ENCODE measurements around the gene NCAM1. TPM values are rescaled to one million over a fixed set of nuclear protein-coding genes. Genes with fewer than 3 reads are reported as not detected.

Gene NCAM1
- total RNA-seq, 1 donor from 2014 or later = 20.3 TPM

GRCh38 chr11:113251281-113251680, 290.1 kb downstream of the NCAM1 start:
- DNase-seq (ENCODE audit: low spot score) = no peak

DNA sequence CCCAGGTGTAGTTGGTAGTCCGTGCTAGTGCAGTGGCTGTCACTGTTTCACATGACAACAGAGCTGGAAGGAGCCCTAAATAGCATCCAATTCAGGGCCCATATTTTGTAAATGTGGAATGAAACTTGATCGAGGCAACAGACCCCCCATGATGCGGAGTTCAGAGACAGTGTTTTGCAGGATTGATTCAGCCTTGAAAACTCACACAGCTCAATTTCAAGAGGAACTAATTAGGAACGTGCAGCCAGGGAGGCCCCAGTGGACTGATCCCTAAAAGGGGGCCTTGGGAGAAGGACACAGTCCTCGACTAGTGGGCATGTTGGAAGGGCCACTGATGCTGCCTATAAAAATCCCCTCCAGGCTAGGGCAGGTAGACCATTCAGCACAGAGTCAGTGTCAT, 292.2 kb downstream of the NCAM1 start:
- DNase-seq (ENCODE audit: low spot score) = no peak

DNA sequence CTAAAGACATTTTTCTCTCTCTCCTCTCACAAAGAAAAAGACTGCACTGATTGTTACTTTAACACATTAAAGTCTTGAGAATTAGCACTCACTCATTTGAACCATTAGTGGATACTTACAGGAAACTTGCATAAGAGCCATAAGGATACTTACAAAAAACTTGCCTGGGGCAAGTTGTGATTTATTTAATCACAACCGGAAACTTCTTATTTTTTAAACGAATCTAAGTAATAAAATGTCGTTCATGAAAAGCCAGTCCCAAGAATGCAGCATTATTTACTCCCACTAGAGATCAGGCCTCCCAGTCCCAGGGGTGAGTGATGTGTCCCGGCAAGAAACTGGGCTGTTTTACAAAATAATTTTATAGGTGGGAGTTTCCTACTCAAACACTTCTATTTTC, 293.9 kb downstream of the NCAM1 start:
- DNase-seq (ENCODE audit: low spot score) = no peak

DNA sequence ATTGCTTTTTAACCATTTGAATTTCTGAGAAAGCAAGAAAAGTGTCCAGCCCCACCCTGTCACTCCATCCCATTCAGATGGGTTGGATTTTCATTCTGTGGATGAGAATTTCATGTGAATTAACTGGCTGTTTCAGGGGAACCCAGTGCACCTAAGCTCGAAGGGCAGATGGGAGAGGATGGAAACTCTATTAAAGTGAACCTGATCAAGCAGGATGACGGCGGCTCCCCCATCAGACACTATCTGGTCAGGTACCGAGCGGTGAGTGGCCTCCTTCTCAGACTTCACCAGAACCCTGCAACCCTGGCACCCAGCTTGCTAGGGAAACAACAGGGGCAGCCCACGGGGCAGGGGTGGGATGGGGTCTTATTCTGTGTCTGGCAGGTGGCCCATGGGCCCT, 294.5 kb downstream of the NCAM1 start:
- DNase-seq (ENCODE audit: low spot score) = no peak

DNA sequence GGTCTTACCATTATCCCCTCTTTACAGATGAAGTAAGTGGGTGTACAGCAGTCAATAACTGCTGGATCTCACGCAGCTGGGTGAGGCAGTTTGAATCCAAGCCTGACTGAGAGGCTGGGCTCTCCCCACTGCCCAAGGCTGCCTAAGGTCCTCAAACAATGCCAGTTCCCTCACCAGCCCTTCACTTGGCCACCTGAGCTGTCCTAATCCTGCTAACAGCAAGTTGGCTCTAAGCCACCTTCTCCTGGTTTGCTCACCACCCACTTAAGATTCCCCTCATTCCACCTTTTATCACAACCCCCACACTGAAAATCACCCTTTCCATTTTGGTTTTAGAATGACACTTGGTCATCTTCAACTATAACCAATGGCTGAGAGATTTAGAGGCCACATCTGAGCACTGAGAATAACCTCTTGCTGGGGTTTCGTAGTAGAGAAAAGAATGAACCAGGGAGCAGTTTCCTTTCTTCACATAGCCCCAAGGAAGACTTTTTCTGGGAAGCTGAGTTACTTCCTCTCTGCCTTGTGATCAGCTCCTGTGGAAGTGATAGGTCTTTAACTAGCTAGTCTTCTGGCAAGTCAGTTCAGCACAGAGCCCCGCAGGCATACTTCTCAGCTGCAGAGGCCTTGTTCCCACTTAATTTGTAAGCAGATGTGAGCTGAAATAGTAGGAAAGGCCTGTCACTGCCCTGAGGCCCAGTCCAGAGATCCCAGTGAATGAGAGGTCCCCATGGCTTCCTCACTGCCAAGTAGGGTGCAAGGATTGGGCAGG, 295.4 kb downstream of the NCAM1 start:
- DNase-seq (ENCODE audit: low spot score) = no peak

- DNase-seq (ENCODE audit: low spot score) = no peak
These were observed 298.8 kb downstream of the NCAM1 start for GRCh38 chr11:113260096-113260425.

GRCh38 chr11:113260541-113260940, 299.3 kb downstream of the NCAM1 start:
- no peak for DNase-seq (ENCODE audit: low spot score)

- DNase-seq (ENCODE audit: low spot score) = no peak
These were observed 300.7 kb downstream of the NCAM1 start for GRCh38 chr11:113261709-113262475.

- no peak for DNase-seq (ENCODE audit: low spot score)
These were observed 301.4 kb downstream of the NCAM1 start for GRCh38 chr11:113262594-113262993.

DNA sequence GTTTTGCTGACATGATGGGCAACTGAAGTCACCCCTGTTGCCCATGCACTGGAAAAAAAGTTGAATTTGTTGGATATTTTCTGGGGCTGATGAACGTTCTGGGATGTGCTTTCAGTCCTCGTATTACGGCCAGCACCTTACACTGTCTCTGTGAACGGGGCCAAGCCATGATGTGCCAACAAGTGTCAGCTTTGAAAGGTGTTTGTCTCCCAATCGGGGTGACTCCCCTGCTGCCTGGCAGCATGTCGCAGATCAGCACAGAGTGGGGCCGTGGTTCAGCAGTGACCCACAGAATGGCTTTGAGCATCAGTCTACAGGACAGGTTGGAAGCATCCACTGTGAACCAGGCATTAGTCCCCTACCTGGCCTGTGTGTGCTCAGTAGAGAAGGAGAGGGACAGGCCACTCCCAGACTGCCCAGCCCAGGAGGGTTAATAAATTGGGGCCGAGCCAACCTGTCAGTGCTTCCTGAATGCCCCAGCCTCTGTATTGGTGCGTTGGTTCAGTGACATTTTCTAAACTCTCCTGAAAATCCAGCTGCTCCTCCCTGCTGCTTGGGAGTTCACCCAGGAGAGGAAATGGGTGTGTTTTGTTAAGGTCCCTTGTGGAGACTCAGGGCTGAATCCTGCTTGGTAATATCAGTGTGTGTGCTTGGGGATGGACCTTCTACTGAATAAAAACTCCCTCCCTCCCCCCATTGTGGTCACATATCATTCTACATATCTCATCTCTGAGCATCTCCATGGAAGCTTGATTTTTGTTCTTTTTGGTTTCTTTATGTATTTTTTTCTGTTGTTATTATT, 302.4 kb downstream of the NCAM1 start:
- no peak for DNase-seq (ENCODE audit: low spot score)

DNA sequence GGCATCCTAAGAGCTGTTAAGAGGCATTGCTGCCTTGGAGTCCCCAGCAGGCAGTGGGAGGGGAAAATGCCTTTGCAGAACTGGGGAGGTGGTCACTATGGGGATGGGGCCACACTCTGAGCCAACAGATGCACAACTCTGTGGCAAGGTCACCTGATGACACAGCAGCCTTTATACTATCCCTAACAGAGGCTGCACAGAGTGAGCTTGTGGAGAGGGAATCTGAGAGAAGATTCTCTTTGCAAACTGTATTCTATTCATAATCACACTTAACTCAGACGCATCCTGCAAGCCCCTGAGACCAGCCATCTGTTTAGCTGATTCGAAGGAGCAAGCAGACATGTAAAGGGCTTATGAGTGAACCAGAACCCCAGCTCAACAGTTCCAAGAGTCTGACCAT, 304.1 kb downstream of the NCAM1 start:
- no peak for DNase-seq (ENCODE audit: low spot score)

DNA sequence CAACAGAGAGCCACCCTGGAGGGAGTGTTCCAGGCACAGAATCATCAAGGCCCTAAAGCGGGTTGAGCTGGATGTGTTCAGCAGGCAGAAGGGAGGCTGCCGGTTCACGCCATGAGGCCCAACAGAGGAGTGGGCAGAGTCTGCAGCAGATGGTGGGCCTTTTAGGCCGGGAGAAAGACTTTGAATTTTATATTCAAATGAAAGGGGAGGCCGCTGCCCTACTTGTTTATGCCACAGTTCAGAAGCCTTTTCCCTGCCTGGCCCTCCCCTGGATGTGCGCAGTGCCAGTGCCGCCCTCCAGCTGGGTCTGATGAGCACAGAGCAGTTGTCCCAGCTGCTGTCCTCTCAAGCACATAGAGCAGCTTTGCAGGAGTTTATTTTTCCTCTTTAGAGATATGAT, 306.3 kb downstream of the NCAM1 start:
- no peak for DNase-seq (ENCODE audit: low spot score)

- no peak for DNase-seq (ENCODE audit: low spot score)
These were observed 307.9 kb downstream of the NCAM1 start for GRCh38 chr11:113269096-113269495.

GRCh38 chr11:113269636-113270035, 308.4 kb downstream of the NCAM1 start:
- no peak for DNase-seq (ENCODE audit: low spot score)

GRCh38 chr11:113270080-113270479, 308.9 kb downstream of the NCAM1 start:
- no peak for DNase-seq (ENCODE audit: low spot score)

- DNase-seq (ENCODE audit: low spot score) = no peak
These were observed 310.5 kb downstream of the NCAM1 start for GRCh38 chr11:113271551-113272245.

DNA sequence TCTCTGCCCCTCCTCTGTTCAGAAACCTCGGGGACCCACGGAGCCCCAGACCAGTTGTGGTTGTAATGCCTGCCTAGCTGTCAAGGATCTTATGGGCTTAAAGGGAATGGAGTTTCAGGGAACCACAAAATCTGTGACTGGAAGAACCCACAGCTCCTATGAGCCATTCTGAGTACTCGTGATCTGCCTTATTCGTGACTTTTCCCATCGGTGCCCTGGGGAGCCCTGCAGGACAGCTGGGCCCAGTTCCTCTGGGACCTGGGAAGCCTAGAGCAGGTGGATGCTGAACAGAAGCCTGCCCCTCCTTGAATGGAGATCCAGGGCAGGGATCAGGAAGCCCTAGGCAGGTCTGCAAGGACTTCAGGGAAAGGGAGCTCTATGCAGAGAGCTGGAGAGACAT, 311.1 kb downstream of the NCAM1 start:
- no peak for DNase-seq (ENCODE audit: low spot score)

DNA sequence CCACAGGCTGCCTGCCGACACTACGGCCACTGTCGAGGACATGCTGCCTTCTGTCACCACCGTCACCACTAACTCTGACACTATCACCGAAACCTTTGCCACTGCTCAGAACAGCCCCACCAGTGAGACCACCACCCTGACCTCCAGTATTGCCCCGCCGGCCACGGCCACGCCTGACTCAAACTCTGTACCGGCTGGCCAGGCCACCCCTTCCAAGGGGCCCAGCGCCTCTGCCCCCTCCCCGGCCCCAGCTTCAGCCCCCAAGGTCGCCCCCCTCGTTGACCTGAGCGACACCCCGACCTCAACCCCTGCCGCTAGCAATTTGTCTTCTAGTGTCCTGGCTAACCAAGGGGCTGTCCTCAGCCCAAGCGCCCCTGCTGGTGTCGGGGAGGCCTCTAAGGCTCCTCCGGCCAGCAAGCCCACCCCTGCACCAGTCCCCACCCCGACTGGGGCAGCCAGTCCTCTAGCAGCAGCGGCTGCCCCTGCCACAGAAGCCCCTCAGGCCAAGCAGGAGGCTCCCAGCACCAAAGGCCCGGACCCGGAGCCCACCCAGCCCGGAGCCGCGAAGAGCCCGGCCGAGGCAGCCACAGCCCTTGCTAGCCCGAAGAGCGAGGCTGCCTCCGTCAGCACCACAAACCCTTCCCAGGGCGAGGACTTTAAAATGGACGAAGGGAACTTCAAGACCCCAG, 311.9 kb downstream of the NCAM1 start:
- DNase-seq (ENCODE audit: low spot score) = no peak

DNA sequence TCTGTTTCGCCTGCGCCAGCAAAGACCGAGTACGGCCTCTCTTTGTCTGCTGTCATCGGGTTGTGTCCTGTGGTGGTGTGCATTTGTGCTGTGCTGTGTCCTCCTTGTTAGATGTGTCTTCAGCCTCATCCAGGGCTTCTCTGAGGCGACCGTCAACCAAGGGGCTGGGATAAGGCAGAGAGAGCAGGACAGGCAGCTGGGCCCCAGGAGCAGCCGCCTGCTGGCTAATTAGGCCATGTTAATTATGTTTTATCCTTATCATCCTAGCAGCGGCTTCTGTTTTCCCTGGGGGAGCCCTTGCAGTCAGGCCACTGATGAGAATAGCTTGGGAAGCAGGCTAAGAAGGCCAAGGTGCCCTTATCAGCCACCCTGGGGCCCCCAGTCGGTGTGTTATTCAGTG, 312.5 kb downstream of the NCAM1 start:
- no peak for DNase-seq (ENCODE audit: low spot score)

GRCh38 chr11:113274713-113275582, 313.7 kb downstream of the NCAM1 start:
- no peak for DNase-seq (ENCODE audit: low spot score)

All from mucosa of gallbladder (tissue), 1 donor.